K562 (cell line): ENCODE measurements around the gene TCF7. TPM values are rescaled to one million over a fixed set of nuclear protein-coding genes. Genes with fewer than 3 reads are reported as not detected.

Experiments used
- ARID2 ChIP-seq: fragments of 450-650 bp; IDR thresholded peaks from 2 replicates; pipeline ENCODE4 v1.6.1; 2017; ENCODE audit warnings: antibody characterized with exemption, mild to moderate bottlenecking
- C11orf30 ChIP-seq: fragments of 450-650 bp; IDR thresholded peaks from 2 replicates; pipeline ENCODE4 v1.6.1; 2016; ENCODE audit warnings: low read depth, mild to moderate bottlenecking
- EHMT2 ChIP-seq: fragments of 450-650 bp; IDR thresholded peaks from 2 replicates; pipeline ENCODE4 v1.6.1; 2018; ENCODE audit warnings: antibody characterized with exemption
- FOS ChIP-seq: IDR thresholded peaks from 3 replicates; pipeline ENCODE4 v1.6.1; 2011; ENCODE audit not compliant: insufficient read length; ENCODE audit errors: extremely low read depth
- FOXA1 ChIP-seq: fragments of 450-650 bp; IDR thresholded peaks from 2 replicates; pipeline ENCODE4 v1.6.1; 2016; ENCODE audit warnings: mild to moderate bottlenecking, borderline replicate concordance
- GABPB2 ChIP-seq: fragments of 250-450 bp; sonication (Bioruptor Pico); conservative IDR thresholded peaks from 2 replicates; pipeline ENCODE4 v1.5.1; 2021; ENCODE audit warnings: mild to moderate bottlenecking
- GTF2F1 ChIP-seq: IDR thresholded peaks from 2 replicates; pipeline ENCODE4 v1.6.1; 2011; ENCODE audit warnings: low read depth, low read length, improper control_type of control experiment
- MAZ ChIP-seq, 2 experiments: fragments of 450-650 bp in 1 of 2; sonication (generic) in 1 of 2; formaldehyde crosslinking; IDR thresholded peaks in 1 of 2; conservative IDR thresholded peaks in 1 of 2; 2 replicates each; pipeline versions ENCODE4 v1.4.0 to v1.5.0; 2020; ENCODE audit warnings: mild to moderate bottlenecking in 1 of 2, missing genetic modification reagents in 1 of 2
- MTF1 ChIP-seq: fragments of 250-450 bp; sonication (Bioruptor Pico); IDR thresholded peaks from 2 replicates; pipeline ENCODE4 v1.9.0; 2021; ENCODE audit warnings: moderate library complexity, mild to moderate bottlenecking, inconsistent platforms, borderline replicate concordance
- NELFE ChIP-seq: IDR thresholded peaks from 2 replicates; pipeline ENCODE4 v1.6.1; 2011; ENCODE audit warnings: mild to moderate bottlenecking; ENCODE audit not compliant: insufficient read depth, insufficient read length
- RBM14 ChIP-seq: fragments of 200-400 bp; formaldehyde crosslinking; IDR thresholded peaks from 2 replicates; pipeline ENCODE4 v1.6.1; 2018; ENCODE audit warnings: low read depth, mild to moderate bottlenecking, low read length, moderate library complexity, borderline replicate concordance; ENCODE audit not compliant: insufficient read depth
- SRF ChIP-seq, 2 experiments: fragments of 250-450, 450-650 bp in 1 of 2; sonication (Bioruptor Pico) in 1 of 2; sonication (generic) in 1 of 2; formaldehyde crosslinking; IDR thresholded peaks; 2 replicates each; pipeline versions ENCODE4 v1.5.0 to v1.5.1; 2020 to 2022; ENCODE audit warnings: mild to moderate bottlenecking in 1 of 2, missing genetic modification reagents in 1 of 2
- ZNF239 ChIP-seq: fragments of 250-450 bp; sonication (Bioruptor Pico); IDR thresholded peaks from 2 replicates; pipeline ENCODE4 v1.4.0; 2020; ENCODE audit warnings: mild to moderate bottlenecking
- ZNF316 ChIP-seq: fragments of 450-650 bp; IDR thresholded peaks from 2 replicates; pipeline ENCODE4 v1.6.1; 2016
- ZNF324 ChIP-seq: fragments of 250-450 bp; sonication (Bioruptor Pico); IDR thresholded peaks from 2 replicates; pipeline ENCODE4 v1.4.0; 2020; ENCODE audit warnings: mild to moderate bottlenecking
- ZNF445 ChIP-seq: fragments of 250-450 bp; sonication (Bioruptor Pico); IDR thresholded peaks from 2 replicates; pipeline ENCODE4 v1.4.0; 2020; ENCODE audit warnings: low read depth, mild to moderate bottlenecking, moderate library complexity
- polyA plus RNA-seq, 8 experiments: library from polyadenylated mRNA; depleted of rRNA in 4 of 8; stranded (reverse) in 5 of 8; unstranded in 3 of 8; fragments of >200 nt; fragmentation: Nextera tagmentation in 2 of 8; fragmentation: Illumina TruSeq in 1 of 8; extraction: Ambion mirVana in 2 of 8; extraction: Trizol in 1 of 8; gene quantifications; 2 replicates each; pipeline versions ENCODE4 v1.2.1 to v1.2.3, GENCODE V29; 2011 to 2014; ENCODE audit warnings: inconsistent platforms in 1 of 8, missing spikeins in 1 of 8
- total RNA-seq, 7 experiments: library from RNA; depleted of rRNA in 6 of 7; stranded (reverse); fragments of >200 nt in 6 of 7; fragmentation: Illumina TruSeq in 2 of 7; extraction: Trizol in 2 of 7; gene quantifications; 2 replicates each; pipeline versions ENCODE4 v1.2.1 to v1.2.3, GENCODE V29; 2011 to 2021; ENCODE audit warnings: low replicate concordance in 1 of 7
- TF ChIP-seq, protein P1 (sequence below): fragments of 250-450 bp; sonication (Bioruptor Pico); IDR thresholded peaks from 2 replicates; pipeline ENCODE4 v1.5.0; 2021; ENCODE audit warnings: mild to moderate bottlenecking, borderline replicate concordance
- TF ChIP-seq, protein P2 (sequence below): sonication (generic); formaldehyde crosslinking; IDR thresholded peaks from 2 replicates; pipeline ENCODE4 v1.8.0; 2023; ENCODE audit warnings: mild to moderate bottlenecking, missing genetic modification reagents
- TF ChIP-seq, protein P3 (sequence below): fragments of 250-450 bp; sonication (Bioruptor Pico); IDR thresholded peaks from 2 replicates; pipeline ENCODE4 v1.4.0; 2020

Gene TCF7
- total and polyA plus RNA-seq, 9 of the 15 experiments (the other 6 are each of a cell fraction or from before 2014, with no cell fraction given) = 1.6 to 14.9 (median 4.2) TPM

DNA sequence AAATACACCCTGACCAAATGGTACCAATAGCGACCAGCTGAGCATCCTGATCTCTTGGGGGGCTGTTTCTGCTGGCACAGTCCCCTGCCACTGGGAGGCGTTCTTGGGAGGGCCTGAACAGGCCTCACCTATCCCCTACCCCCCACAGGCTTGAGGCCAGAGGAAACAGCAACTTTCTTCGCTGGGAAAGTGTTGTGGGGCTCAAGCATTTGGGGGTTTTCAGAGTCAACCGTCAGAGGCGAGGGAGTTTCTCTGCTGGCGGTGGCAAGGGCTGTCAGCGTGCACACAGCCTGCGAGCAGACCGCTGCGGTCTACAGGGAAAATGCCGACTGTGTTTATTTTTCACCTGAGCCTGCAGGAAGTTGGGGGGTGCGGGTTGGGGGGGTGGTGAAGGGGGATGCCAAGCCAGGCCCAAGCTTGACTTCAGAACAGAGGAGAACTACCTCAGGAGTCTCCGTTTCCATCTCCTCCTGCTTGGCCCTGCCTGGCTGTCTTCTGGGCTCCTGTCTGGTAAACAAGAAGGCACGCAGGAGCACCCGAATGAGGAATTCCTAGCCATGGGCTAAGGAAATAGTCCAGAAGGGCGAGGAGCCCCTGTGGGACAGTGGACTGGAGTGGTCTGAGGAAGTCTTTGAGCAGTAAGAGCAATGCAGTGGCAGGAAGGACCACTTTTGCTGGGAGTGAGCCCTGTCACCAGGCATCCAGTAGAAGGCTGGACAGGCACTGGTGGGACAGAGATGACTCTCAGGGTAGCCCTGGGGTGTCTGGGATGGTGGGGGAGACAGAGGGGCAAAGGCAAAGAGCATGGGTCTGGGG is 18.1 kb downstream of the TCF7 start (continued):
- no peak for TF ChIP-seq GABPB2 (CRISPR knock-in tag)
- TF ChIP-seq SRF (CRISPR knock-in tag; IDR thresholded peaks at IDR 0.05) = no peak
- no peak for TF ChIP-seq ARID2
- no peak for TF ChIP-seq MAZ (CRISPR knock-in tag; conservative IDR thresholded peaks at IDR 0.05 in 1 of 2, IDR thresholded peaks at IDR 0.05 in 1 of 2)
- TF ChIP-seq, protein P1, sequence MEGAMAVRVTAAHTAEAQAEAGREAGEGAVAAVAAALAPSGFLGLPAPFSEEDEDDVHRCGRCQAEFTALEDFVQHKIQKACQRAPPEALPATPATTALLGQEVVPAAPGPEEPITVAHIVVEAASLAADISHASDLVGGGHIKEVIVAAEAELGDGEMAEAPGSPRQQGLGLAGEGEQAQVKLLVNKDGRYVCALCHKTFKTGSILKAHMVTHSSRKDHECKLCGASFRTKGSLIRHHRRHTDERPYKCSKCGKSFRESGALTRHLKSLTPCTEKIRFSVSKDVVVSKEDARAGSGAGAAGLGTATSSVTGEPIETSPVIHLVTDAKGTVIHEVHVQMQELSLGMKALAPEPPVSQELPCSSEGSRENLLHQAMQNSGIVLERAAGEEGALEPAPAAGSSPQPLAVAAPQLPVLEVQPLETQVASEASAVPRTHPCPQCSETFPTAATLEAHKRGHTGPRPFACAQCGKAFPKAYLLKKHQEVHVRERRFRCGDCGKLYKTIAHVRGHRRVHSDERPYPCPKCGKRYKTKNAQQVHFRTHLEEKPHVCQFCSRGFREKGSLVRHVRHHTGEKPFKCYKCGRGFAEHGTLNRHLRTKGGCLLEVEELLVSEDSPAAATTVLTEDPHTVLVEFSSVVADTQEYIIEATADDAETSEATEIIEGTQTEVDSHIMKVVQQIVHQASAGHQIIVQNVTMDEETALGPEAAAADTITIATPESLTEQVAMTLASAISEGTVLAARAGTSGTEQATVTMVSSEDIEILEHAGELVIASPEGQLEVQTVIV = no peak
- TF ChIP-seq, protein P2, sequence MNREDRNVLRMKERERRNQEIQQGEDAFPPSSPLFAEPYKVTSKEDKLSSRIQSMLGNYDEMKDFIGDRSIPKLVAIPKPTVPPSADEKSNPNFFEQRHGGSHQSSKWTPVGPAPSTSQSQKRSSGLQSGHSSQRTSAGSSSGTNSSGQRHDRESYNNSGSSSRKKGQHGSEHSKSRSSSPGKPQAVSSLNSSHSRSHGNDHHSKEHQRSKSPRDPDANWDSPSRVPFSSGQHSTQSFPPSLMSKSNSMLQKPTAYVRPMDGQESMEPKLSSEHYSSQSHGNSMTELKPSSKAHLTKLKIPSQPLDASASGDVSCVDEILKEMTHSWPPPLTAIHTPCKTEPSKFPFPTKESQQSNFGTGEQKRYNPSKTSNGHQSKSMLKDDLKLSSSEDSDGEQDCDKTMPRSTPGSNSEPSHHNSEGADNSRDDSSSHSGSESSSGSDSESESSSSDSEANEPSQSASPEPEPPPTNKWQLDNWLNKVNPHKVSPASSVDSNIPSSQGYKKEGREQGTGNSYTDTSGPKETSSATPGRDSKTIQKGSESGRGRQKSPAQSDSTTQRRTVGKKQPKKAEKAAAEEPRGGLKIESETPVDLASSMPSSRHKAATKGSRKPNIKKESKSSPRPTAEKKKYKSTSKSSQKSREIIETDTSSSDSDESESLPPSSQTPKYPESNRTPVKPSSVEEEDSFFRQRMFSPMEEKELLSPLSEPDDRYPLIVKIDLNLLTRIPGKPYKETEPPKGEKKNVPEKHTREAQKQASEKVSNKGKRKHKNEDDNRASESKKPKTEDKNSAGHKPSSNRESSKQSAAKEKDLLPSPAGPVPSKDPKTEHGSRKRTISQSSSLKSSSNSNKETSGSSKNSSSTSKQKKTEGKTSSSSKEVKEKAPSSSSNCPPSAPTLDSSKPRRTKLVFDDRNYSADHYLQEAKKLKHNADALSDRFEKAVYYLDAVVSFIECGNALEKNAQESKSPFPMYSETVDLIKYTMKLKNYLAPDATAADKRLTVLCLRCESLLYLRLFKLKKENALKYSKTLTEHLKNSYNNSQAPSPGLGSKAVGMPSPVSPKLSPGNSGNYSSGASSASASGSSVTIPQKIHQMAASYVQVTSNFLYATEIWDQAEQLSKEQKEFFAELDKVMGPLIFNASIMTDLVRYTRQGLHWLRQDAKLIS (CRISPR knock-in tag) = no peak
- TF ChIP-seq GTF2F1 = no peak
- TF ChIP-seq FOS = no peak
- TF ChIP-seq ZNF239 (CRISPR knock-in tag) = no peak
- no peak for TF ChIP-seq MTF1 (CRISPR knock-in tag)
- TF ChIP-seq RBM14 = no peak
- no peak for TF ChIP-seq NELFE
- no peak for TF ChIP-seq EHMT2
- TF ChIP-seq C11orf30 = 0 out of 2 replicates have a peak, but pooled peaks have one; percentile 5
- TF ChIP-seq ZNF324 (CRISPR knock-in tag) = no peak
- TF ChIP-seq ZNF316 = peak; percentile 52; the same call in 1 of the 2 replicates
- TF ChIP-seq FOXA1 = no peak
- no peak for TF ChIP-seq ZNF445 (CRISPR knock-in tag)
- TF ChIP-seq, protein P3, sequence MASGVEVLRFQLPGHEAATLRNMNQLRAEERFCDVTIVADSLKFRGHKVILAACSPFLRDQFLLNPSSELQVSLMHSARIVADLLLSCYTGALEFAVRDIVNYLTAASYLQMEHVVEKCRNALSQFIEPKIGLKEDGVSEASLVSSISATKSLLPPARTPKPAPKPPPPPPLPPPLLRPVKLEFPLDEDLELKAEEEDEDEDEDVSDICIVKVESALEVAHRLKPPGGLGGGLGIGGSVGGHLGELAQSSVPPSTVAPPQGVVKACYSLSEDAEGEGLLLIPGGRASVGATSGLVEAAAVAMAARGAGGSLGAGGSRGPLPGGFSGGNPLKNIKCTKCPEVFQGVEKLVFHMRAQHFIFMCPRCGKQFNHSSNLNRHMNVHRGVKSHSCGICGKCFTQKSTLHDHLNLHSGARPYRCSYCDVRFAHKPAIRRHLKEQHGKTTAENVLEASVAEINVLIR = no peak
